Right cardiac atrium (tissue), 5 donors: ENCODE results near the gene TRAPPC3. TPM values are rescaled to one million over a fixed set of nuclear protein-coding genes. Genes with fewer than 3 reads are reported as not detected.

Experiments used
- ATAC-seq, 2 donors: fragments of 200-7000 bp; cut with Tn5 transposase; one replicate each; pipeline versions ENCODE4 v1.8.0 to v1.9.1; 2020; ENCODE audit warnings: moderate library complexity in 2 of 2, mild to moderate bottlenecking in 1 of 2
- DNase-seq, 3 donors: peaks; one replicate each; pipeline ENCODE4 v3.0.0-alpha.2; 2020
- H3K27ac ChIP-seq: one replicate; pipeline ENCODE4 v1.5.1; 2013; ENCODE audit warnings: mild to moderate bottlenecking, low read length, control low read depth, moderate library complexity
- H3K27me3 ChIP-seq: one replicate; pipeline ENCODE4 v1.6.1; 2013; ENCODE audit not compliant: control insufficient read depth, insufficient read depth
- H3K4me1 ChIP-seq: one replicate; pipeline ENCODE4 v1.6.1; 2013; ENCODE audit warnings: low read length; ENCODE audit not compliant: control insufficient read depth, insufficient read depth
- H3K4me3 ChIP-seq: one replicate; pipeline ENCODE4 v1.5.1; 2013; ENCODE audit warnings: low read length, control low read depth
- H3K9me3 ChIP-seq: one replicate; pipeline ENCODE4 v1.6.1; 2013; ENCODE audit warnings: low read length; ENCODE audit not compliant: control insufficient read depth
- WGBS: extraction: QIAGEN DNeasy Blood & Tissue Kit; methylation state at CpG from one replicate; pipeline ENCODE4 v1.1.7; 2013; 5-methylcytosine and 5-hydroxymethylcytosine counted together
- intact Hi-C, 4 donors: fragments of 100-400 bp; cut with DNase I; formaldehyde crosslinking; loops; one replicate each; pipeline versions ENCODE4 v1.11.0 to v1.14.0; 2022 to 2023
- polyA plus RNA-seq: library from polyadenylated mRNA; stranded (reverse); fragments of 200-250 nt; gene quantifications from one replicate; pipeline ENCODE4 v1.2.3, GENCODE V29; 2013
- total RNA-seq, 4 donors: library from RNA; stranded (reverse); fragmentation: NEBNext Ultra II Directional; extraction: Animal tissue kit (Norgen Biotek cat#: 25700); gene quantifications; one replicate each; pipeline ENCODE4 v1.2.1, GENCODE V29; 2021
- donor health status: healthy with polysubstance abuse.
- donor health status: DM: no; HTN: yes; CAD: no.
- donor health status: DM: no; HTN: no; CAD: no.
- donor health status: DM: no; HTN: yes; CAD: no; lungs with severe emphysema.
- donor health status: DM: yes; HTN: yes; CAD: no.

Gene TRAPPC3
- total and polyA plus RNA-seq, 5 donors: 58.5 to 73.6 (median 65.6) TPM

- H3K4me3 ChIP-seq: peak overlapping the region; percentile 95
- intact Hi-C loops: loop anchor here in 2 of 4 donors (10.0 kb wide), 2 partner anchors 127 to 227 kb away; partner anchors contain the start of gene STK40 (in 1 of the 2)
- ATAC-seq: no peak
- peak overlapping the region; percentile 98 for H3K27ac ChIP-seq
- WGBS: 34% methylated on average over 9 of the region's 9 CpGs
- peaks cover 26% of the 10 kb centered on the region for H3K4me1 ChIP-seq
- no peaks in the 10 kb centered on the region for H3K27me3 ChIP-seq
- H3K9me3 ChIP-seq: no peaks in the 10 kb centered on the region
- DNase-seq: peak in 1 of 3 donors; percentile 18
These were observed 8.9 kb upstream of the TRAPPC3 start for GRCh38 chr1:36157973-36158826.

- 3% methylated on average over 9 of the region's 9 CpGs for WGBS
- H3K27ac ChIP-seq: peak overlapping the region; percentile 98
- intact Hi-C loops: loop anchor here in 2 of 4 donors (10.0 kb wide), 2 partner anchors 127 to 227 kb away; partner anchors contain the start of gene STK40 (in 1 of the 2)
- peak in 1 of 2 donors; percentile 4 for ATAC-seq
- peak in 2 of 3 donors; percentile 60 to 64 for DNase-seq
- H3K9me3 ChIP-seq: no peaks in the 10 kb centered on the region
- H3K4me1 ChIP-seq: peaks cover 24% of the 10 kb centered on the region
- peak overlapping the region; percentile 95 for H3K4me3 ChIP-seq
- no peaks in the 10 kb centered on the region for H3K27me3 ChIP-seq
These were observed 8.0 kb upstream of the TRAPPC3 start for GRCh38 chr1:36157115-36157903.

GRCh38 chr1:36156329-36157114 lies 7.2 kb upstream of the TRAPPC3 start:
- Histone ChIP-seq H3K9me3 (no peaks in the 10 kb centered on the region), H3K27me3 (no peaks in the 10 kb centered on the region), H3K27ac (peak overlapping the region; percentile 98), H3K4me1 (peaks cover 21% of the 10 kb centered on the region), H3K4me3 (peak overlapping the region; percentile 95)
- WGBS: under 1% methylated on average over 69 of the region's 69 CpGs
- intact Hi-C loops: loop anchor here in 2 of 4 donors (10.0 kb wide), 2 partner anchors 128 to 228 kb away; partner anchors contain the start of gene STK40 (in 1 of the 2)
- DNase-seq: peak; percentile 78 to 93 (median 92)
- ATAC-seq: peak; percentile 45 to 60

- Histone ChIP-seq H3K27ac (peak within 1 kb of the TSS; percentile 99), H3K4me3 (peak within 1 kb of the TSS; percentile 95), H3K9me3 (no peaks in the 10 kb centered on the region), H3K4me1 (peaks cover 21% of the 10 kb centered on the region), H3K27me3 (no peaks in the 10 kb centered on the region)
- intact Hi-C loops: loop anchor here in 2 of 4 donors (10.0 kb wide), 2 partner anchors 129 to 229 kb away; partner anchors contain the start of gene STK40 (in 1 of the 2)
- DNase-seq: peak; percentile 91 to 96 (median 96)
- WGBS: under 1% methylated on average over 88 of the region's 88 CpGs
- peak; percentile 65 to 79 for ATAC-seq
These were observed 6.4 kb upstream of the TRAPPC3 start, which contains the start of gene MAP7D1 for GRCh38 chr1:36155408-36156328. MAP7D1 (plus strand) TSS chr1:36156160; CDS start chr1:36156418, 258 bp downstream.

- peak; percentile 1 to 3 for ATAC-seq
- DNase-seq: peak; percentile 65 to 88 (median 82)
- Histone ChIP-seq H3K27me3 (no peaks in the 10 kb centered on the region), H3K27ac (peak overlapping the region; percentile 99), H3K4me3 (peak overlapping the region; percentile 95), H3K4me1 (peaks cover 21% of the 10 kb centered on the region), H3K9me3 (no peaks in the 10 kb centered on the region)
- 39% methylated on average over 6 of the region's 6 CpGs for WGBS
- intact Hi-C loops: loop anchor here in 3 of 4 donors (5.0 to 10.0 kb wide), 5 partner anchors 32 to 230 kb away; partner anchors contain the start of gene STK40 (in 1 of the 3)
These were observed 5.6 kb upstream of the TRAPPC3 start for GRCh38 chr1:36154765-36155407.

GRCh38 chr1:36154335-36154734 lies 5.0 kb upstream of the TRAPPC3 start:
- intact Hi-C loops: loop anchor here in 3 of 4 donors (5.0 to 10.0 kb wide), 5 partner anchors 33 to 230 kb away; partner anchors contain the start of gene STK40 (in 1 of the 3)
- Histone ChIP-seq H3K4me3 (no peak overlapping the region), H3K4me1 (peaks cover 15% of the 10 kb centered on the region), H3K9me3 (no peaks in the 10 kb centered on the region), H3K27ac (no peak overlapping the region), H3K27me3 (no peaks in the 10 kb centered on the region)
- 88% methylated on average over 6 of the region's 6 CpGs for WGBS
- ATAC-seq: no peak
- peak in 1 of 3 donors; percentile 25 for DNase-seq

- Histone ChIP-seq H3K4me1 (peaks cover 14% of the 10 kb centered on the region), H3K27me3 (no peaks in the 10 kb centered on the region), H3K9me3 (no peaks in the 10 kb centered on the region), H3K4me3 (no peak overlapping the region), H3K27ac (no peak overlapping the region)
- intact Hi-C loops: loop anchor here in 3 of 4 donors (5.0 to 10.0 kb wide), 5 partner anchors 34 to 231 kb away; partner anchors contain the start of gene STK40 (in 1 of the 3)
- DNase-seq: no peak
- WGBS: 94% methylated on average over 6 of the region's 6 CpGs
- ATAC-seq: no peak
These were observed 4.2 kb upstream of the TRAPPC3 start for GRCh38 chr1:36153476-36153875.

GRCh38 chr1:36151845-36152203 lies 2.5 kb upstream of the TRAPPC3 start:
- ATAC-seq (no peak), DNase-seq (peak; percentile 45 to 70 (median 69))
- Histone ChIP-seq H3K4me1 (peaks cover 10% of the 10 kb centered on the region), H3K27ac (peak overlapping the region; percentile 49), H3K27me3 (no peaks in the 10 kb centered on the region), H3K9me3 (no peaks in the 10 kb centered on the region), H3K4me3 (no peak overlapping the region)
- WGBS: 39% methylated on average over 3 of the region's 3 CpGs
- intact Hi-C loops: loop anchor here in 3 of 4 donors (2.0 to 10.0 kb wide), 6 partner anchors 35 to 233 kb away; partner anchors contain the start of gene STK40 (in 1 of the 3)
